HG02678 (cell line): ENCODE data around the gene NLGN3.
A peak's percentile ranks its signal among the peaks of the same experiment; 100 is the strongest.

Experiments used
- ATAC-seq: cut with Tn5 transposase; IDR thresholded peaks from one replicate; pipeline ENCODE4 v1.9.1; 2021; ENCODE audit warnings: mild to moderate bottlenecking, moderate library complexity; ENCODE audit not compliant: unreplicated experiment

Gene NLGN3

GRCh38 chrX:71118032-71118984, 26.3 kb upstream of the NLGN3 start, which contains the start of gene MED12:
Gene MED12 (plus strand): TSS chrX:71118596. CDS start chrX:71118755, 159 bp downstream.
- peak; percentile 90 for ATAC-seq

- ATAC-seq, result no peak
Measured at GRCh38 chrX:71118985-71119535, 25.6 kb upstream of the NLGN3 start.

- ATAC-seq, result no peak
Measured at GRCh38 chrX:71128166-71128833, 16.3 kb upstream of the NLGN3 start.

- ATAC-seq, result no peak
Measured at GRCh38 chrX:71128915-71129765, 15.5 kb upstream of the NLGN3 start.

DNA sequence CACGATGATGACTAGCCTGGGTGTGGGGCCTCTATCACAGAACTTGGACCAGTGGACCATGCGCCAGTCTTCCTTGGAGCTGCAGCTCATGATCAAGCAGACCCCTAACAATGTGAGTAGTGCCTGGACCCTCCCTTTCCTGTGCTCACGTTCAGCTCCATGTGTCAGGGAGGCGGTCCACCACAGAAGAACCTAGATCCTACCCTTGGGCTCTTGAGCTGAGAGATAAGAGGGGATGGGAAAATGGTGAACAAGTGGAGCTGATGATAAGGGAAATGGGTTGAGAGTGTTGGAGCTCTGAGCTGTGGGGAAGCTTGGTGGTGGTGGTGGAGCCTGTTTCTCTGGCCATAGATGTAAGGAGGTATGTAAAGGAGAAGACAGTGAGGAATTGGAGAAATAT, 13.1 kb upstream of the NLGN3 start:
- no peak for ATAC-seq

GRCh38 chrX:71140440-71140839, 4.2 kb upstream of the NLGN3 start:
- ATAC-seq, result no peak

DNA sequence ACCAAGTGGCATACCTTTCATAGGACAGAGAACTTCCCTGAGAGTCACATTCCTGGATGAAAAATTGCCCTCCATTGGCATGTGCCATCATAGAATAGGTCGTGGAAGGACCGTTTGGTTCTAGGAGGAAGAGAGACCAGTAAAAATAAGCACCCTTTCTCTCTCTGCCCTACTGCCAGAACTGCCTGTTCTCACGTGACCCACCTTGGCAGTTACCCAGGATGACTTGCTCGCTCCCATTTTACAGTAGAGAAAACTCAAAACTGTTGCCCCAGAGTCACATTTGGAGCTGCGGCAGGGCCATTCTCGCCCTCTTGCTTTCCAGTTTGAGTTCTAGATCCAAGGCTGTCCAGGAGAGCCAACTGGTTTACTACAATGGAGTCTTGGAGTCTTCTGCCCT, 1.1 kb upstream of the NLGN3 start:
- ATAC-seq, result no peak

GRCh38 chrX:71147496-71148277, 3.0 kb downstream of the NLGN3 start:
- no peak for ATAC-seq

GRCh38 chrX:71148278-71148663, 3.6 kb downstream of the NLGN3 start:
- ATAC-seq, result no peak

- no peak for ATAC-seq
Measured at GRCh38 chrX:71151366-71151765, 6.7 kb downstream of the NLGN3 start.

- ATAC-seq, result no peak
Measured at GRCh38 chrX:71154196-71154595, 9.6 kb downstream of the NLGN3 start.

DNA sequence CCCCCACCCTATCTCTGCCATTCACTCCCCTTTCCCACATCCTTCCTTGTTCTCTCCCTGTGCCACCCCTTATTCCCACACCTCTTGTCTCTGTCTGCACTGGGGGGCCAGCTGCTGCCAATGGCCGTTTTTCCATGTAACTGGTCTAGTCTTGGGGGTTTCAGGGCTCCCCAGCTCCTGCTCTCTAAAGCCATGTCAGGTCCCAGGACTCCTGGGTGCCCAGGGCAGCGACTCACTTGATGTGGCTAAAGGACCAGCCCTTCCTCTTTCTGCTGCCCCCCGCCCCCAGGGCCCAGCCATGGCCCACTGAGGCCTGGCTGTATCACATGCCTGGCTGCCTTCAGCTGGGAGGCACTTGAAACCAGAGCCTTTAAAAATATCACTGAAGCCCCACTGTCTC, 10.0 kb downstream of the NLGN3 start:
- no peak for ATAC-seq

GRCh38 chrX:71158603-71159002, 14.0 kb downstream of the NLGN3 start:
- ATAC-seq, result no peak

DNA sequence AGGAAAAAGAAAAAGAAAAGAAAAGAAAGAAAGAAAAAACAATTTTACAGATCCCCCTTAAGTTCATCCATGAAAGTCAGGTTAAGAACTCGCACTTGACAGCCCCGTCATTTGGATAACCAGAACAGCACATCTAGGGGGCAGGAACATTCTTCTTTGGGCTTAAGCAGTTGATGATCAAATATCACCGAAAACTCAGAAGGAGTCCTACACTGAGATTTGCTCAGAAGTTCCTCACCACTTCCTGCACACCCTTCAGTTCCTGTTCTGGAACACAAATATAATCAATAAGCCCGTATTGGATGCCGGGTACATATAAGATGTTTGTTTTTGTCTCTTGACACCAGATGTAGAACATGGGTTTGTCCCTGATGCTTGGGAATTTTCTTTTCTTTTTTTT, 14.7 kb downstream of the NLGN3 start:
- no peak for ATAC-seq

DNA sequence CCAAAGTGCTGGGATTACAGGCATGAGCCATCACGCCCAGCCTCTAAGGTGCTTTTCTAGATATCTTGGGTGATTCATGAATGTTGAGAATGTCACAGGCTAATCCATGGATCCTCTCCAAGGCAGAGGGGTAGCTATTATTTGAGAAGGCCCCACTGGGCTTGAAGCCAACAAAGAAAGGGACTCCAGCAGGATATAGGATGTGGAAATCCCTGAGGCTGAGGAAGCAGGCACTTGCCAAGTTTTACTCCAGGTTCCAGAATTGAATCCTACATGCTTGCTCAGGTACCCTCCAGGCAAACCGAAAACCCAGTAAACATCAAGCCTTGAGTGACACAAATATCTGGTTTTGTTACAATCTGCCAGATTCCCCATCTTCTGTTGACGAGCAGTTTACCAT, 15.8 kb downstream of the NLGN3 start:
- ATAC-seq, result no peak

DNA sequence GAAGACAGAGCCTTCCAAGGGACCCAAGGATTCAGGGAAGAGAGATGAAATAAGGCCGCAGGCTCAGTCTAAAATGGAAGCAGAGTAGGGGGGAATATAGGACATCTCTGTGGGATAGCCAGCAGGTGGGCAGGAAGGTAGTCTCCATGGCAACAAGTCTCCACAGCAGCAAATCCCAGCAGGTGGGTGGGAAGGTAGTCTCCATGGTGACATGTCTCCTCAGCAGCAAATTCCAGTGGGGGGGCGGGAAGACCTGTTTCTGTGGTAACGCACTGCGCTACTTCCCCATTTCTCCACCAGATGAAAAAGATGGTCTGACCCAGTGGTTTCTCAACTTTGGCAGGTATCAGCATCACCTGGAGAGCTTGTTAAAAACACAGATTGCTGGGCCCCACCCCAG, 18.3 kb downstream of the NLGN3 start:
- no peak for ATAC-seq

- no peak for ATAC-seq
Measured at GRCh38 chrX:71164071-71164470, 19.4 kb downstream of the NLGN3 start.

DNA sequence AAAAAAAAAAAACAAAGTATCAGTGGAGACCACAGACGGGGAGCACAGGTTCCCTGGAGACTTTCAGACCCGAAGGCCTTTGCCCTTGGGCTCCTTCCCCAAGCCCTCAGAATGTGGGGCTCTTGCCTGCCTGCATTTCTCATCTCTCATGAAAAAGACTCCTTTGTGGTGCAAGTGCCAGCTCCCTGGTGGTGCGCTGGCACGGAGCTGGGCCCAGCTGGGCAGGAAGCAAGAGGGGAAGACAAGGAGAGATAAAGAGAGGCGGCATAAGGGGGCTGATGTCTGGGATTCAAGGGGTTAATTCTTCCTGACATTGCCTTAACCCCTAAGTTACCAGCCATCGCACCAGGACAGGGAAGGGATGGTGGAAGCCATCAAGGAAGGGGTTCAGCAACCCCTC, 21.8 kb downstream of the NLGN3 start:
- no peak for ATAC-seq

- no peak for ATAC-seq
Measured at GRCh38 chrX:71167031-71167781, 22.6 kb downstream of the NLGN3 start.
